GM03348 (cell line): ENCODE results near the gene ZDHHC7.

Experiments used
- DNase-seq: peaks from one replicate; pipeline ENCODE4 v3.0.0; 2012; ENCODE audit warnings: low spot score

Gene ZDHHC7

DNA sequence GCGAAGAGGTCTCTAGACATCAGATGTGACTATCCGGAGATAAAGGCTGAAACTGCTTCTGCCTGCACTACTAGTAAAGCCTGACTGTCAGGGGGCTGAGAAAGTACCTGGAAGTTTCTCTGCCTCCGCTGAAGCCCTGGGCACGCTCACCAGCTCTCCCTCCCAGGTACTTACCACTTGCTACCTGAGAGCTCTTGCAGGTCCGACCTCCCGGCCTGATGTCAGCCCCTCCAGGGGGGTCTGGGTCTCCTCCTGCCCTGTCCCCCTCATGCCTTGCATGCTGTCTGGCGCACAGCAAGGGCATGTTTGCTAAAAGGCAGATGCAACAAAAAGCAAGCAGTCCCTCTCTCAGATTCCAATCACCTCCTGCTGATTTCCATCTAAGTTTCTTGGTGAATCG is 17.4 kb downstream of the ZDHHC7 start:
- no peak for DNase-seq

DNA sequence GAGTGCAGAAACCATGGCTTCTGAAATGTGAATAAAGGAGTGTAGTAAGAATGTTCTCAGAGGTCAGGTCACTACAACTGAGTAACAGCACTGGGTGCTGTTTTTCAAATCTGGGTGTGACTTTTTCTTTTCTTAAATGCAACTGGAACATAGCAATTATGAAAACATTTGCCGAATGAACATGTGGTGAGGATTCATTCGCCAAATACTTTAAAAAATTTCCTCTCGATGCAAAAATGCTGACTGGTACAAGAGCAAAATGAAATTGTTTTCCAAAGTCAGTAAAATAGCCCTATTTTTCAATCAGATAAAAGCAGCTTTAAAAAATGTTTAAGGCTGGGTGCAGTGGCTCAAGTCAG is 18.6 kb downstream of the ZDHHC7 start:
- DNase-seq, result peak; percentile 69

DNA sequence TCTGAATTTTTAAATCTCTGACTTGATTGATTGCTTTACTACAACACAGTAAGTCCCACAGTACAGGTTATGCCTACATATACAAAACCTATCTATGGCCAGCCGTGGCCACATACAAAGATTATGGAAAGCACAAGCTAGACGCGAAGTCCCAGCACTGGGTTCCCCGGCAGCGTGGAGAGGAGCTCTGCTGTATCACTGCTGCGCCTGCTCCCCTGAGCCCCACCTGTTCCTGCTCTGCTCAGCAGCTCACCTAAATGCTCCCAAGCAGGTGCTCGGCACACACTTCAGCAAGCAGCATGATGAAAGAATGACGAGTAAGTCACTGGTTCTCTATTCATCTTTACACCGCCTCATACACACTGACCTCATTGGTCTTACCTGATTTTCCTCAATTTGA is 20.6 kb downstream of the ZDHHC7 start:
- DNase-seq, result no peak

DNA sequence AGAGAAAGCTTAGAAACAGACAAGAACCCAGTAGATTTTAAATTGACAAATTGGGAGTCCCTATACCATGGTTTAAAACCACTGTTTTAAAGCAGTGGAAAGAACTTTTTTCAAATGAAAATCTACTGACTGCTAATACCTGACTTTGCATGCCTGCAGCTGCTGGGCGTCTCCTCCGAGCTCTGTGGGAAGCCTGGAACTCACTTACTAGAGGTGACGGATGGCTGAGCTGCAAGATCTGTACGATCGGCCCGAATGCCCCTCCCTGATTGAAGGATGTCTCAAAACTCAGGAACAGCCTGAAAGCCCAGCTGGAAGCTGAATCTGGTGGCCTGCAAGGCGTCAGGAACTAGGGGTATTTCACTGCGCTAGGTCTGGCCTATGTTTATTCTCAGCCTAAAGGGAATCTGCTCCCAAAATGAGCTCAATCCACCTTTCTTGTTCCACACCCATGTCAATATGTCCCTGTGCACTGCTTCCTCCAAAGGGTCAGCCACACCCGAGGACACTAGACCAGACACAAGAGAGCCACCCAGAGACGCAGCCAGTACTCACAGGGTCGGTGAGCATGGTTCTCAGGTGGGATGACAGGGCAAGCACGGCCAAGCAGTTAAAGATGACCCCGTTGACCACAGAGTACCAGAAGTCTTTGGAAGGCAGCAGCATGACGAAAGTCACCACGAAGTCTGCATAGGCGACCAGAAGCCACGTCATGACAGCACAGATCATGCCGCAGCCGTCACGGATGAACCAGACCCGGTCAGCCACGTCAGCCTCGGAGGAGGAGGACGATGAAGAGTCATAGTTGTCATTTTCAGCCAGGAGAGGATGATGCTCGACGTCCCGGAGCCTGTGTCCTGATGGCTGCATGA is 21.4 kb downstream of the ZDHHC7 start:
- DNase-seq, result no peak

DNA sequence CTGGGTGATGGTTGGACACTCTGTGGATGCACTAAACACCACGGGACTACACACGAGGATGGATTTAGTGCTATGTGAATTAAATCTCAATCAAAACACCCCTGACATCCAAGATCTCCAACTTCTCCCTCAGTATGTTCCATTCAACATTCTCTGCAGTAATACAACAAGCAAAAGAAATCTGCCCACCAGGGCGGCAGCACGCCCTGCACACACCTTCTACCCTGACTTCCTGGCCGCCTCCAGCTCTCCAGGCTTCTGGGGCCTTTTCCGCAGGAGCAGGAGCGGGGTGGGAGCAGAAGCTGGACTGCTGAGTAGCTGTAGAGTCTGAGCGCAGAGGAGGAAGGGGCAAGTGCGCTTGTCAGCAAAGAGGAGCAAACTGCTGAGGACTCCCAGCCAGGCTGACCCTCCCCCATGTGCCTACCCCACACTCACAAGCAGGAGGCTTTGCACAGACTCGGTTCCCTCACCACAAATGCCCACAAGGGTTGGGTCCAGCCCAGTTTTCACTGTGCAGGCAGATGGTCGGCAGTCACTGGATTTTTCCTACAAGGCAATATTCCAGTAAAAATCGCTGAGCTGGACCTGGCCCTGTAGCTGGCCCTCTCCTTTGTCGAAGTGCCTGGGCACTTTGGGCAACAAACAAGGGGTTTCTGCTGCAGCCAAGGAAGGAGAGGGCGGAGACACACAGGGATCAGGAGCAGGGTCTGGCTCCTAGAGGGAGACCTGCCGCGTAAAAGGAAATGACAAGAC is 22.8 kb downstream of the ZDHHC7 start:
- DNase-seq, result no peak

DNA sequence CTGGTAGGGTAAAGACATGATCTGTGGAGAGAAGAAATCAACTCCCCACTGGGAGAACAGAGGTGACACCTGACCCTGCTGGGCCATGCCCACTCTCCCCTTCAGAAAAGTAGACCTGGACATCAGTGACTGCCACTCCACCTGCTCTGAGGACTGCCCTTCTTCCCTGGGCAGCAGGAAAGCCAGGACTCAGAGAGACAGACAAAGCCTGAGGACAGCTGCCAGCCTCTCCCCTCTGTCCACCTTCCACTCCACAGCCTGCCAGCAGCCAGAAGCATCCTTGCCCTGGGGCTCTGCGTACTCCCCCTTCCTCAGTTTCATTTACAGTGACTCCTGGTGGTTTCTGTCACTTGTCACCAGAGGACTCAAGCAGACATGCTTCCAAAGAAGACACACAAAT is 24.5 kb downstream of the ZDHHC7 start:
- no peak for DNase-seq

DNA sequence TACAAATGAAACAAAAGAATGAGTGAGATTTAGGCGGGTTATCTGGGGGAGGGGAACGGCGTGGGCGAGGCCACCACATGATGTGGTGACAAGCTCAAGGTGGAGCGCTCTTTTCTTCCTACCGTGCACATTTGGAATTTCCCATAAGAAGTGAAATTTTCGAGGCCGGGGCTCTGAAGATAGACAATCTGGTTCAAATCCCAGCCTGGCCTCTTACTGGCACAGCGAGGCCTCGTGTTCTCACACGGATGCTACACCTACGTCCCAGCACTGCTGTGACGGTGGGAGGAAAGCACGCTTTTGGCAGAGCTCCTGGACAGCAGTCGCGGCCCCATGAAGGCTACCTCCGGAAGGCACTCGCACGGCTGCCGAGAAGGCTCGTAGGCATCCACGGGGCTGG is 25.2 kb downstream of the ZDHHC7 start:
- DNase-seq, result no peak

DNA sequence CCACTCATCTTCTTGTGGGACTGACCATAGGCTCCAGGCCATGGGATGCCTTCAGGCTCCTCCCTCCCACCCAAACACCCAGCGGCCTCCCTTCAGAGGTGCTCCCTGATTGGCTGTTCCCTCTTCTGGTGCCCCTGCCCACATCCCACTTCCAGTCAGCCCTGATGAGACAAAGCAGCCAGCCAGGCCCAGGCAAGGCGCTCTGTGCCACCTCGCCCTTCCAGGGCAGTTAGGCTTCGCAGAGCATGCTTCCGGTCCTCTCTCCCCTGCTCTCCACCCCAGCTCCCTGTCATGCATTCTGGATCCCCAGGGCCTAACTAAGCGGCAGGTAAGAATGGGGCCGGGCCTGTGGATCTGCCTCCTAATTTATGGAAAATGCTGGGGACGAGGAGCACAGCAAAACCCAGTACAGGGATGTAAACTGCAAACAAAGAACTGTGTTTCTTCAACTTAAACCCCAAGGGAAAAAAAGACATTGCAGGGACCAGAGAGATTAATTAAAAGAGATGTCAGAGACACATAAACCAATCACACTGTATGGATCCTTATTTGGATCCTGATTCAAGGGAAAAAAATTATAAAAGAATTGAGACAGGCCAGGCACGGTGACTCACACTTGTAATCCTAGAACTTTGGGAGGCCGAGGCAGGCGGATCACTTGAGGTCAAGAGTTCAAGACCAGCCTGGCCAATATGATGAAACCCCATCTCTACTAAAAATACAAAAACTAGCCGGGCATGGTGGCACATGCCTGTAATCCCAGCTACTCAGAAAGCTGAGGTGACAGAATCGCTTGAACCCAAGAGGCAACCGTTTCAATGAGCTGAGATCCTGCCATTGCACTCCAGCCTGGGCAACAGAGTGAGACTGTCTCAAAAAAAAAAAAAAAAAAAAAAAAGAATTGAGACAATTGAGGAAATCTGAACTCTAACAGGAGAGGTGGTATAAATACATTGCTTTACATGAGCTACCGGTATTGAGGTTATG is 26.0 kb downstream of the ZDHHC7 start:
- DNase-seq, result peak; percentile 83

DNA sequence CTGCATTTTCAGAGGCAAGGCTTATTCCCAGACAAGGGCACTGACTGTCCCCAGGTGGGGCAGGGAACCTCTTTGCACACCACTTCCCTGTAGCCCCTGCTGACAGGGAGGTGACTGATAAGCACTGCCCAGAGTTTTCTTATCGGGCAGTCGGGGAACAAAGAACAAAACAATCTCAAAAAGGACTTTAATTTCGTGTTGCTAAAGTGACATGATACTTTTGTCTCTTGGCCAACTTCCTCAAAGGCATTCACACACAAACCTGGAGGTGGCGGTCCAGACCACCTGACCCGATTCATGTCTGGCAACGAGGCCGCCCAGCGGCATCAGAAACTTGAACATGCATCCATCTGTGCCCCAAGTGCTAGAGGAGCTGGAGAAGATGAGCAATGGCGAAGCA is 28.9 kb downstream of the ZDHHC7 start:
- no peak for DNase-seq

DNA sequence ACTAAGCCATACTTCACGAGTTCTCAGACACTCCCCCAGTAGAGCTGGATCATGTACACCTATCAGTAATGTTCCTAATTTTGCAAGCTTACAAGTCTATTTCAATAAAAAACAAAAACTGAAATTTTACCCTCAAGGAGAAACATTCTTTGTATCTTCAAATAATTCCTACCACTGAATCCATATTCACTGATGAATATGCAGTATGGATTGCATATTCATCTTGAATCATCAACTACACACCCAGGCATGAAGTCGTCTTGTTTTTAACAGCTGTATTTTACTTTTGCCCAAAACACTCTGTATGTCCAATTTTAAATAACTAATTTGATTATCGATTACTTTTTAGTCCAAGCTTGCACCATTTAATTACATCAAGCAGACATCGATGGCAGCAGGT is 31.8 kb downstream of the ZDHHC7 start:
- no peak for DNase-seq

DNA sequence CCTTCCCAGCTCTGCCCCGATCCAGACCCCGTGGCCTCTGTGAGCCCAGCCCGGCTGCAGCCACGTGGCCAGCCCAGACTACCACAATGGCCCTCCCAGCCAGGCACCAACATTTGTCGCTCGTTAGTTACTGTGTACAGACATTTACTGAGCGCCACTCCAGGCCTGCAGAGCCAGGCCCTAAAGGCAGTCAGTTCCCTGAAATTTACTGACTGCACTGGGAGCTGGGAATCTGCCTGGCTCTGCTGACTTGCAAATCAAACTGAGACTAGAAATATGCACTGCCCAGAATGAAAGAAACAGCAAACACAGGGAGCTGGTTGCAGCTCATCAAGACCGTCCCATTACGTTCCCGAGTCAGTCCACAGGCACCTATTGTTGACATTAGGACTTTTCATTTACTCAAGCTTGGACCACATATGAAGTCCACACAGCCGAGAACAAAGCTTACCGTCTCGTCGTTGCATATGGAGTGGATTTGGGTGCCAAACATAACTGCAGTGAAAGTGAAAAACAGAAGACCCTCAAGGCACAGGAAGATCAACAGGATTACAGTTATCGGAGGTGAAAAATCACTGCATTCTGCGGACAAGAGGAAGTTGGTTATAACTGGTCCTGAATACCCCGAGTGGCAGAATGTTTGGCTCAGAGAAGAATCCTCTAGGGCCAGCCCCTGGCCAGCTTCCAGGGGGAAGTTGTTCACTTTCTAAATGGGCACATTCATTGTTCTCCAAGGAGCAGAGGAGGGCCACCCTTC is 34.5 kb downstream of the ZDHHC7 start:
- DNase-seq, result no peak

DNA sequence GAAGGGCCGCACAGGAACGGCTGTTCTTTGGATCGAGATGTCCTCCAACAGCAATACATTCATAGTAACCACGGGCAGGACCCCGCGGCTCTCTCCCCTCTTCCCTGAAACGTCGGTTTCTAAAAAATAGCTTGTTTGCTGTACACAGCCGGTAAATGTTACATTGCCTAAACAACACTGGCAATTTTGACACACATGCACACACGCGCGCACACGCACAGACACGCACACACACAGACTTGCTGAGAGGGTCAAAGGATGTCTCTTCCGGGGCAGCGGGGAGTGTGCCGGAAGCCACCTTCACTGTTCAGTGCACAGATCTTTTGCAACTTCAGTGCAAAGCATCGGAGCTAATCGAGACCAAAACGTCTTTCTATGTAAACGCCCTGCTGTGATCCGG is 35.8 kb downstream of the ZDHHC7 start:
- no peak for DNase-seq

DNA sequence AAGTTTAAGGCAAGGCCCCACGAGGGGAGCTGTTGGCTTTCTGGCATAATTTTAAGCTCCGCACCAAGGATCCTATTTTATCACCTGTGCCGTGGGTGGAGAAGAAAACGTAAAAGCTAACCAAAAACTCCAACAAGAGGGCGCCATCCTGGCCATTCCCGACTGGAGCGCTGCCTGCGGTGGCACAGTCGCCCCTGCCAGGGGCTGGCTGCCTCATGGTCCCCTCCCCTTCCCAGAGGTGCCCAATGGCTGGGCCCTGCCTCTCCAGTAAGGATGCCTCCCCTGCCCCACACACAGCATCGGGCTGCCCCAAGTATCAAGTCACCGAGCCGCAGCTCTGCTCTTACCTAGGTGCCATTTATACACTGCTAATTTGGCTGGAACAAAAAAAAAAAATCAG is 36.3 kb downstream of the ZDHHC7 start:
- no peak for DNase-seq

DNA sequence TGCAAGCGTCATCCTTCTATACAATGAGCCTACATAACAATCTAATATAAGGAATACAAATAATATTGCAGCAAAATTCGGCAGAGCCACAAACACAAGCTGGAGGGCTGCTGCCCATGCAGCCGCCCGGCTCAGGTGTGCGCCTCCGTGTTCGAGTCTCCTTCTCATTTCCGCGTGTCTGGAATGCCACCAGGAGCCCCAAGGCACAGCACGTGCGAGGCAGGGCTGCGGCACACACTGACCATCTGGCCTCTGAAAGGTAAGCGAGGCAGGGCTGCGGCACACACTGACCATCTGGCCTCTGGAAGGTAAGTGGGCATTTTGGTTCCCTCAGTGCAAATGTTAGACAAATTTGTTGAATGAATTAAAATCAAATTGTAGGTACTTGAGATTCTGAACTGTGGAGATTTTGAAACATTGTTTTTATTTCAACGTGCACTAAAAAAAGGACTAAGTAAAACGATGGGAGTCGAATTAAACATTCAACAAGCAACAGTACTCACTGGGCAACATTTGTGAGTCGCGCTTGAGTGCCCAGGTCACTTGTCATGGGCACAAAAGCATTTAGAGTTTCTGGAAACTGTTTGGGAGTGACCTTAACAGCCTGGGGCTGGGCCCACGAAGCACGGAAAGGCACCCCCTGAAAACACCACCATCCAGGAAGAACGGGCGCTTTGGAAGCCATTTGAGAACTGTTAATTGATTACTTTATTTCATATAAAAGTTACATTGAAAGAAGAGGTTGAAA is 37.4 kb downstream of the ZDHHC7 start:
- no peak for DNase-seq

DNA sequence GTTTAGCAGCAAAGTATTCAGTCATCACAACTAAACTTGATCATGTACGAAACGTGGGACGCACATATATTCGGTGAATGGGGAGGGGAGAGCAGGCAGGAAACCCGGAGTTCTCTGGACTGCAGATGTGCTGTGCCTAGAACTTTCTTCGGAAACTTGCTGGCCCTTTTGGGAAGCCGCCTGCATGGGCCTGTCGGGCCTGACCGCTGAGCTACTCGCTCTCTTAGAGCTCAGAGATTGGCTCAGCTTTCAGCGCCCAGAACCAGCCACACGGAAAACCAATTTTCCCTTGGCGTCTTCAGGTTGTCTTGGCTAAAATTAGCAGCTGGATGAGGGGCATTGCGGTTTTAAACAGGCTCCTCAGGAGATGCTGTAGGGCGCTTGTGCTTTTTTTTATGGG is 38.1 kb downstream of the ZDHHC7 start:
- peak; percentile 20 for DNase-seq

DNA sequence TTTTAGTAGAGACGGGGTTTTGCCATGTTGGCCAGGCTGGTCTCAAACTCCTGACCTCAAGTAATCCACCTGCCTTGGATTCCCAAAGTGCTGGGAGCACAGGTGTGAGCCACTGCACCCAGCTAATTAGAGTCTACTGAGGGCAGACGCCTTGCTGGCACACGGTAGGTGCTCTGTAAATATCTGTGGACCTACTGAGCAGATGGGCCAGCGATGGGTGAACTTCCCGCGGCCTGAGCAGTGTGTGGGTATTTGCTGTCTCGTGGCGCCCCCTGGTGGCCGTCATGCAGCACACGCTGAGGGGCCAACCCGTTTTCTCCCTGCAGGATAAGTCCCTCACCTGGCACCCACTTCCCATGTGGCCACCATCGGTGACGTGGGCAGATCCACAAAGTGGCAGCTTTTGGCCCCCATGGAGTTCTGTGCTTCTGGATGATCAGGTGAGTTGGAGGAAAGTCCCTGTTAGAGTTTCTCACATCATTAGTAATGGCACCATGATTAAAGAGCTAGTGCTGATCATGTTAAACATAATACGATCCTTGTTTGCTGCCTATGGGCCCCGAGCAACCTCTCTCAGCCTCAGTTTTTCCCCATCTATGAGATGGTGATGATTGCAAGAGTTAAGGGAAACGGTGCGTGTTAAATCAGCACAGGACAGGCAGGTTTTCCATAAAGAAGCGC is 40.7 kb downstream of the ZDHHC7 start:
- peak; percentile 84 for DNase-seq

DNA sequence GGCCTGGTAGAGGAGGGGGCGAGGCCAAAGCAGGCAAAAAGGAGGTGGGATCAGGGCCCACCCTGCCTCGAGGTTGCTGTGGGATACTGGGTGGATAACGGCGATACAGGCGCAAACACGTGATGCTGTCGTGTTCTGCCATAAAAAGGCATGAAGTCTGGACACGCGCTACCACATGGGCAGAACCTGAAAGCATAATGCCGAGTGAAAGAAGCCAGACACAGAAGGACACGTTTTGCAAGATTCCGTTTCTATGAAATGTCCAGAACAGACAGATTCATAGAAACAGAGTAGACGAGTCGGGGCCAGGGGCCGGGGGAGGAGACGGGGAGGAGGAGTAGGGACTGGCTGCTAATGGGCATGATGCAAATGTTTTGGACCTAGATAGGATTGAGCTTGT is 43.5 kb downstream of the ZDHHC7 start:
- no peak for DNase-seq

DNA sequence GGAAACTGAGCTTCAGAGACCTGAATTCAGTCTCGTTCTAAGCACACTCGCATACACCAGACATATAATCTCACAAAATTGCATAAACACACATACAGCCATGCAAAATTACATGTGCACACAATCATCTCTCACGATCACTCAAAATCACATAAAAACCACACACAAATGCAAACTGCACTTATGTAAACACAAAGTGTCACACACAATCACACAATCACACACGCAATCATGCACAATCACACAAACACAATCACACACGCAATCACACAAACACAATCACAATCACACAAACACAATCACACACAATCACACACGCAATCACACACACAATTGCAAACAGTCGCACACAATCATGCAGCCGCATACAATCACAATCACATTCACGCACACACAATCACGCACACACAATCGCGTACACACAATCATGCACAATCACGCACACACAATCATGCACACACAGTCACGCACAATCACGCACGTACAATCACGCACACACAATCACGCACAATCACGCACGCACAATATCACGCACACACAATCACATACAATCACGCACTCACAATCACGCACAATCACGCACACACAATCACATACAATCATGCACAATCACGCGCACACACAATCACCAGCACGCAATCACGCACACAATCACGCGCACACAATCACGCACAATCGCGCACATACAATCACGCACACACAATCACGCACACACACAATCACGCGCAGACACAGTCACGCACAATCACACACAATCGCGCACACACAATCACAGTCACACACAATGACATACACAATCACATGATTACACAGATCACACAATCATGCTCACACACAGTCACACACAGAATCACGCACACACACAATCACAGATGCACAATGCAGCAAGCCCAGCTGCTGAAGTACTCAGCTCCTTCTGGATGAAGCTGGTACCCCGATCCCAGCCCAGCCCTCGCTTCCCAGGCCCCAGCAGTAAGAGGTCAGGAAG is 45.6 kb downstream of the ZDHHC7 start:
- DNase-seq, result no peak
